ENCODE results near the gene LRRC32.

LRRC32 gene, protein sequence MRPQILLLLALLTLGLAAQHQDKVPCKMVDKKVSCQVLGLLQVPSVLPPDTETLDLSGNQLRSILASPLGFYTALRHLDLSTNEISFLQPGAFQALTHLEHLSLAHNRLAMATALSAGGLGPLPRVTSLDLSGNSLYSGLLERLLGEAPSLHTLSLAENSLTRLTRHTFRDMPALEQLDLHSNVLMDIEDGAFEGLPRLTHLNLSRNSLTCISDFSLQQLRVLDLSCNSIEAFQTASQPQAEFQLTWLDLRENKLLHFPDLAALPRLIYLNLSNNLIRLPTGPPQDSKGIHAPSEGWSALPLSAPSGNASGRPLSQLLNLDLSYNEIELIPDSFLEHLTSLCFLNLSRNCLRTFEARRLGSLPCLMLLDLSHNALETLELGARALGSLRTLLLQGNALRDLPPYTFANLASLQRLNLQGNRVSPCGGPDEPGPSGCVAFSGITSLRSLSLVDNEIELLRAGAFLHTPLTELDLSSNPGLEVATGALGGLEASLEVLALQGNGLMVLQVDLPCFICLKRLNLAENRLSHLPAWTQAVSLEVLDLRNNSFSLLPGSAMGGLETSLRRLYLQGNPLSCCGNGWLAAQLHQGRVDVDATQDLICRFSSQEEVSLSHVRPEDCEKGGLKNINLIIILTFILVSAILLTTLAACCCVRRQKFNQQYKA

DNA sequence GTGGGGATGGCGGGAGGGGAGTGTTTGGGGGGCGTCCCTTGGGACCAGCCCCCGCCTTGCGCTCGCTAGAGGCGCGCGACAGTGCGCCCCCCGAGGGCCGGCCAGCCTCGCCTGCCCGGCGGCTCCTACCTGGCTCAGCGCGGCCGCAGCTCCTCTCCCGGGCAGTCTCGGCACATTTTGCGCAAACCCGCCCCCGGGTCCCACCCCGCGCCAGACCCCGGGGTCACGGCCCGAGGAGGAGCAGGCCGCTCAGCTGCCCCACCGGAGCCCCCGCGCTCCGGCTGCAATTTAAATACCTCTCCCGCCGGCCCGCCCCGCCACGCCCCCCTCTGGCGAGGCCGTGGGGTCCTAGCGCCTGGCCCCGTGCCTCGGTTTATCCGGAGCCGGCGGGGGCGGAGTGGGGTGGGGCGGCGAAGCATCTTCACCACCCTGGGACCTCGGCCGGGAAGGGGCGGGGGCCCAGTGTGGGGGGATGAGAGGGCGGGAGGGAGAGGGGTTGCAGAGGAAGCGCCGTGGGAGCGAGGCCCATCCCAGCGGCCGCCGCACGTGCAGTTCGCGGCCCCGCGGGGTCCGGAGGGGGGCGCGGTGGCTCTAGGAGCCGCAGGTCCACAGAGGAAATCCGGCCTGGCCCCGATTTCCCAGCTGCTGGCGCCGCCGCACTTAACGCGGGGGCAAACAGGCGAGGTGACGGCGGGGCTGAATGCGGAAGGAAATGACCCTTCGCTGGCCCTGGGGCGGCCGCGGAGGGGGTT lies at the start of gene LRRC32:
LRRC32 (minus strand) TSS at position 263 of the 752 bp plus-strand sequence. CDS start 4,793 bp downstream, outside the sequence.
- DNase-seq (ENCODE audit: low spot score) = no peak

- DNase-seq (ENCODE audit: low spot score) = no peak
These were observed 49.1 kb upstream of the LRRC32 start for GRCh38 chr11:76719686-76720085.

GRCh38 chr11:76719281-76719680 lies 48.7 kb upstream of the LRRC32 start:
- DNase-seq (ENCODE audit: low spot score) = no peak

GRCh38 chr11:76717816-76718215 lies 47.3 kb upstream of the LRRC32 start:
- no peak for DNase-seq (ENCODE audit: low spot score)

DNA sequence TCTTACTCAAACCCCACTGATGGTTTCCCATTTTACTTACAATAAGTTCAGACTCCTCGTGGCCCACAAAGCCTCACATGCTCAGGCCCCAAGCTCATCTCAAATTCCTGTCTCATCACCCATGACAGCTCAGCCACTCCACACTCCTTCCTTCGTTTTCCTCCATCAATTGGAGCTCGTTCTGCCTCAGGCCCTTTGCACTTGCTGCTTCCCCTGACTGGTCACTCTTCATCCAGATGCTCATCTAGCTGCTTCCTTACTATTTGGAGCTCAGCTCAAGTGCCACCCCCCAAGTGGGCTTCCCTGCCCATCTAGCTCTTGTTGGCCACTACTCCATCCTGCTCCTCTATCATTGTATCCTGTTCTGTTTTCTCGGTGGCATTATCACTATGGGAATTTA lies 46.8 kb upstream of the LRRC32 start:
- DNase-seq (ENCODE audit: low spot score) = no peak

DNA sequence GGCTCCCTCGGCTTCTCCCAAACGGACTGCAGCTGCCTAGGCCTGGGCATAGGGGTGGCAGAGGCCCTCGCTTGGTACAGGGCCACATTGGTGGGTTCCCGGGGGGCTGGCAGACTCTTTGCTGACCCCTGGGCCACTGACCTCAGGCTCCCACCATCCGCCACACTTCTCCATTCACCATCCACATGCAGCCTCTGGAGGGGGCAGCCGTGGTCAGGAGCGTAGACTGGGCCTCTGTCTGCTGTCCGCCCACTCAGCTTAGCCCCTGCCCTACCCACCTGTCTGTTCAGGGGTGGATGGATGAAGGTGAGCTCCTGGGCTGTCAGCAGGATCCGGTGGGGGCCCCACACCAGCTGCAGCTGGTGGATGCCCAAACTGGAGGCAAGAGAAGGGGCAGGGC lies 45.7 kb upstream of the LRRC32 start:
- DNase-seq (ENCODE audit: low spot score) = no peak

- no peak for DNase-seq (ENCODE audit: low spot score)
These were observed 43.9 kb upstream of the LRRC32 start for GRCh38 chr11:76714493-76714892.

DNA sequence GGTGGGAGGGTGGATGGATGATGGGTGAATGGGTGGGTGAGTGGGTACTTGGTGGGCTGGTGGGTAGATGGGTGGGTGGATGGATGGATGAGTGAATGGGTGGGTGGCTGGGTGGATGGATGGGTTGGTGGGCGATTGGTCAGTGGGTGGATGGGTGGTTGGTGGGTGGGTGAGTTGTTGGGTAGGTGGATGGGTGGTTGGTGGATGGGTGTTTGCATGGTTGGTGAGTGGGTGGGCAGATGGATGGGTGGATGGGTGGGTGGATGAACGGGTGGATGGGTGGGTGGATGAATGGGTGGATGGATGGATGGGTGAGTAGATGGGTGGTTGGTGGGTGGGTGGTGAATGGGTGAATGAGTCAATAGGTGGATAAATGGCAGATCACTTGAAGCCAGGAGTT lies 43.0 kb upstream of the LRRC32 start:
- DNase-seq (ENCODE audit: low spot score) = no peak

- DNase-seq (ENCODE audit: low spot score) = no peak
These were observed 41.6 kb upstream of the LRRC32 start for GRCh38 chr11:76712125-76712524.

- no peak for DNase-seq (ENCODE audit: low spot score)
These were observed 39.2 kb upstream of the LRRC32 start for GRCh38 chr11:76709756-76710155.

DNA sequence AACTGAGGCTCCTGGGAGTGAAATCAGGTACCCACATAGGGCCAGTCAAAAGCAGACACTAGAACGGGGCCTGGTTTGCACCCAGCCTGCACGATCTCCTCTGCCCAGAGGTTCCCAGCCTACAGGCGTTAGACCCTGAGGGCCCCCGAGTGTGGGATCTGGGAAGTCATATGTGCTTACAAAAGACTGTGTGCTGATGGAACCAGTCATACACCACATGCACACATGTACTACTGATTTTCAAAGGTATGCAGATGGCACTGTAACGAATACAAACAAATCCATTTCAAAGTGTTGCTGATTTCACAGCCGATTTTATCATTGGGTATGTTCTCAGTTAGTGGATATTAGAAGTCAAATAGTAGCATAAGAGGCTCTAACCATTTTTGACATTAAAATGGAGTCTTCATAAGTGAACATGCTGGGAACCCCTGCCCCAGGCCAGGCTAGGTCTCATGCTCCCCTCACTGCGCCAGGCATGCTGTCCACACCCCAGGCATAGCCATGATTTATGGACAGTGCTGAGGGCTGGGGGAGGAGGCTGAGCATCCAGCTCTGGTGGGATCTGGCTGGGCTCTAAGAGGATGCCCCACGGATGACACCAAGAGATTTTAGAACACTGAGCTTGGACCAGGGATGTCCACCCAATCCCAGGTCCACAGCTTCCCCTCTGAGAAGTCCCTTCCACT lies 38.6 kb upstream of the LRRC32 start:
- no peak for DNase-seq (ENCODE audit: low spot score)

- no peak for DNase-seq (ENCODE audit: low spot score)
These were observed 36.8 kb upstream of the LRRC32 start for GRCh38 chr11:76707293-76707825.

DNA sequence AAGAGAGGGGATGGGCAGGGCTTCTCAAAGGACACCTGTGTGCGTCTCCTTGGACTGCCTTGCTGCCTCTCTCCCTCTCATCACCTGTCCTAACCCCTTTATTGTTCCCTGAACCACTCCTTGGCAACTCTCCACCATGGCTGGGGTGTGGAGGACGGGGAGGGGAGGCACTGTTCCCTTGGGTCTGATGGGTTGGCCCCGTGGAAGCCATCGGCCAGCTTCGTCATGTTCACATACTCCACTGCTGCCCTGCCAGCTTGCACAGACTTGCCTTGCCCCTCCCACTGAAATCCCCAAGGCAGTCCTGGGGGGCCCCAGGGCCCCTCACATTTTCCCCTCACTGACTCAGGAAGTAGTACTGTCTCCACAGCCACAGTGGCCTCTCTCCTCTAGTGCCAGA lies 36.1 kb upstream of the LRRC32 start:
- no peak for DNase-seq (ENCODE audit: low spot score)

- no peak for DNase-seq (ENCODE audit: low spot score)
These were observed 35.3 kb upstream of the LRRC32 start for GRCh38 chr11:76705826-76706225.

GRCh38 chr11:76704171-76704948 lies 33.8 kb upstream of the LRRC32 start:
- no peak for DNase-seq (ENCODE audit: low spot score)

DNA sequence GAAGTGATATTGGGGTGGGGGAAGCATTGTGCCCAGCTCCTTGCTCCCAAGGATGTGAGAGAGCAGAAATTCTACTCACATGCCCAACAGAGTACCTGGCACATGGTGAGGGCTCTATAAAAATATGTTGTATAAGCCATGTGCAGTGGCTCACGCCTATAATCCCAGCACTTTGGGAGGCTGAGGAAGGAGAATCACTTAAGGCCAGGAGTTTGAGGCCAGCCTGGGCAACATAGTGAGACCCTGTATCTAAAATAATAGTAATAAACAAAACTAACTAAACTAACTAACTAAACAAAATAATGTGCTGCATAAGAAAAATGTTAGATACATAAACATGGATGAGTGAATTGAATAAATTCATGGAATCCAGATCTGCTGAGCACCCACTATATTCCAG lies 33.2 kb upstream of the LRRC32 start:
- no peak for DNase-seq (ENCODE audit: low spot score)

DNA sequence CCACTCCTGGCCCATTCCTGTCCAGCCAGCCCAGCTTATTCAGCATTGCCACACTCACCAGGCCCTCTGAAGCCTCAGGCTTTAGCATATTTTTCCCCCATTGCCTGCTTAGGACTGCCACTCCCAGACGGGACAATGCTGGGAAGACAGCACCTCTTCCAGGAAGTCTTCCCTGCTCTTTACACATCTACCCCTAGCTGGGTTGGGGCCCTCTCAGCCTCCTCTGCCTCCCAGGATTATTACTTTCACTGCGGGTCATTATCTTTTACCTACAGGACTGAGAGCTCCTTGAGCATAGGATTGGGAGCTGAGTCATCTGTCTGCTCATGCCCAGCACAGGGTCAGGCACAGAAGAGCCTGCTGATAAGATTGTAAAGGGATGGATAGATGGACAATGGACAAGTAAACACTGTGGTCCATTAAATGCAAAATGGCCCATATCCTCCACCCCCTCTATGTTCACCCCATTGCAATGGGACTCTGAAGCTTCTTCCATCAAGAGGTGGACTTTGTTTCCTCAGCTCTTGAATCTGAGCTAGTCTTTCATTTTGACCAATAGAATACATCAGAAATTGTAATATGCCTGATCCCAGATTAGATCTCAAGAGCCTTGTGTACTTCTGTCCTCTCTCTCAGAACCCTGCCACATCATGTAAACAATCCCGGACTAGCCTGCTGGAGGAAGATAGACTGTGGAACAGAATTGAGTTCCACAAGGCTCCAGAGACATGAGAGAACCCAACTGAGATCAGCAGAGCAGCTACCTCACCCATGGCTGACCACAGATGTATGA lies 32.0 kb upstream of the LRRC32 start:
- DNase-seq (ENCODE audit: low spot score) = no peak

- DNase-seq (ENCODE audit: low spot score) = no peak
These were observed 30.9 kb upstream of the LRRC32 start for GRCh38 chr11:76701294-76702040.

All from CD4-positive, alpha-beta T cell treated with Interleukin-6 at 100 ng/mL for 8 hours (primary cell).